Prostate gland (tissue), 2 donors: ENCODE data around the gene ADPRHL1. TPM values are rescaled to one million over a fixed set of nuclear protein-coding genes. Genes with fewer than 3 reads are reported as not detected.

ENCODE experiments used
- DNase-seq: peaks from one replicate; pipeline ENCODE4 v3.0.0-alpha.2; 2019; ENCODE audit warnings: low spot score
- H3K27ac ChIP-seq, 2 donors: fragments of 200-600 bp; sonication (generic); 2 replicates each; pipeline ENCODE4 v1.5.1; 2017 to 2019
- H3K27me3 ChIP-seq: fragments of 200-600 bp; sonication (generic); replicated peaks from 2 replicates; pipeline ENCODE4 v1.5.1; 2019; ENCODE audit not compliant: insufficient read depth
- H3K36me3 ChIP-seq, 2 donors: fragments of 200-600 bp; sonication (generic); 1 replicate in 1 of 2; 2 replicates in 1 of 2; pipeline versions ENCODE4 v1.5.1 to v1.8.1; 2017 to 2019
- H3K4me1 ChIP-seq: fragments of 200-600 bp; sonication (generic); replicated peaks from 2 replicates; pipeline ENCODE4 v1.5.1; 2019
- H3K4me3 ChIP-seq, 2 donors: fragments of 200-600 bp; sonication (generic); 2 replicates each; pipeline ENCODE4 v1.5.1; 2017 to 2019
- H3K9me3 ChIP-seq: fragments of 200-600 bp; sonication (generic); 2 replicates; pipeline ENCODE4 v1.5.1; 2017
- POLR2A ChIP-seq: fragments of 450-650 bp; IDR thresholded peaks from one replicate; pipeline ENCODE4 v1.6.1; 2016; ENCODE audit warnings: antibody characterized with exemption, mild to moderate bottlenecking
- POLR2AphosphoS5 ChIP-seq: sonication (generic); formaldehyde crosslinking; IDR thresholded peaks from one replicate; pipeline ENCODE4 v1.6.1; 2017; ENCODE audit warnings: antibody characterized with exemption
- WGBS: methylation state at CpG from one replicate; pipeline ENCODE4 v1.1.5; 2018; 5-methylcytosine and 5-hydroxymethylcytosine counted together
- intact Hi-C: fragments of 100-400 bp; cut with DNase I; formaldehyde crosslinking; loops from one replicate; pipeline ENCODE4 v1.14.2; 2022
- total RNA-seq, 2 donors: library from RNA; depleted of rRNA; stranded (reverse); fragments of >200 nt; gene quantifications; one replicate each; pipeline ENCODE4 v1.1.0, GENCODE V29; 2016
- TF ChIP-seq, protein P1 (sequence below), 4 experiments: fragments of 200-600 bp in 2 of 4; fragments of 450-650 bp in 2 of 4; sonication (generic) in 2 of 4; IDR thresholded peaks; 1 replicate in 3 of 4; 2 replicates in 1 of 4; pipeline ENCODE4 v1.5.1; 2016 to 2019; ENCODE audit warnings: antibody characterized with exemption in 4 of 4, mild to moderate bottlenecking in 2 of 4, moderate library complexity in 2 of 4

The ADPRHL1 gene
- total RNA-seq, 2 donors from 2014 or later, result 3.7 to 3.9 TPM

DNA sequence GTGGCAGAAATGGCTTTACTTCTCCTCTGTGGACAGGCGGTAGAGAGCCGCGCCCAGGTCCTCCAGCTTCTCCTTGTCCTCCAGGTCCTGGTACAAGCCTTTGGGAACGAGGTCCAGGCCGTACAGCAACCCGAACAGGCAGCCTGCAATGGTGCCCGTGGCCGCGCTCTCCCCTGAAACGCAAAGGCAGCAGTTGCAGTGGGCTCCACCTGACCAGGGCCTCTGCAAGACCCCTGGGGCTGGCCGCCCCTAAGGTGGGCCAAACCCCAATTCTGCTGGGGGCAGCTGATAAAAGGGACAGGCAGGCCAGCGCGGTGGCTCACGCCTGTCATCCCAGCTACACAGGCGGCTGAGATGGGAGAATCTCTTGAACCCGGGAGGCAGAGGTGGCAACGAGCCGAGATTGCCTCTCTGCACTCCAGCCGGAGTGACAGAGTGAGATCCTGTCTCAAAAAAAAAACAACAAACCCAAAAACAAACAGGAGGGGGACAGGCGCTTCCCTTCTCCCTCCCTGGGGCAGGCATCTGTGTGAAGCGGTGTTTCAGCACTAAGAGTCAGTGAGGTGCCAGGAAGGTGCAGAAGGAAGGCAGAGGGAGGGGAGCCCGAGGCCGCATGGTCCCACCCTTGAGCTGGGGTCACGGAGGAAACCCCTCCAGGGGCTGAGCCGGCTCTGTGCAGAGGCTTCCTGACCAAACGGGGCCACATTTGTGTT lies 30.3 kb downstream of the ADPRHL1 start:
- Histone ChIP-seq H3K4me3 (no peak overlapping the region), H3K27ac (no peak overlapping the region), H3K36me3 (no peaks in the 10 kb centered on the region), H3K9me3 (no peaks in the 10 kb centered on the region), H3K4me1 (no peaks in the 10 kb centered on the region), H3K27me3 (peaks cover 2% of the 10 kb centered on the region)
- TF ChIP-seq POLR2A (no peak), POLR2AphosphoS5 (no peak)
- TF ChIP-seq, protein P1, sequence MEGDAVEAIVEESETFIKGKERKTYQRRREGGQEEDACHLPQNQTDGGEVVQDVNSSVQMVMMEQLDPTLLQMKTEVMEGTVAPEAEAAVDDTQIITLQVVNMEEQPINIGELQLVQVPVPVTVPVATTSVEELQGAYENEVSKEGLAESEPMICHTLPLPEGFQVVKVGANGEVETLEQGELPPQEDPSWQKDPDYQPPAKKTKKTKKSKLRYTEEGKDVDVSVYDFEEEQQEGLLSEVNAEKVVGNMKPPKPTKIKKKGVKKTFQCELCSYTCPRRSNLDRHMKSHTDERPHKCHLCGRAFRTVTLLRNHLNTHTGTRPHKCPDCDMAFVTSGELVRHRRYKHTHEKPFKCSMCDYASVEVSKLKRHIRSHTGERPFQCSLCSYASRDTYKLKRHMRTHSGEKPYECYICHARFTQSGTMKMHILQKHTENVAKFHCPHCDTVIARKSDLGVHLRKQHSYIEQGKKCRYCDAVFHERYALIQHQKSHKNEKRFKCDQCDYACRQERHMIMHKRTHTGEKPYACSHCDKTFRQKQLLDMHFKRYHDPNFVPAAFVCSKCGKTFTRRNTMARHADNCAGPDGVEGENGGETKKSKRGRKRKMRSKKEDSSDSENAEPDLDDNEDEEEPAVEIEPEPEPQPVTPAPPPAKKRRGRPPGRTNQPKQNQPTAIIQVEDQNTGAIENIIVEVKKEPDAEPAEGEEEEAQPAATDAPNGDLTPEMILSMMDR (IDR thresholded peaks at IDR 0.05), result no peak
- no peak for DNase-seq
- WGBS, result 82% methylated on average over 26 of the region's 26 CpGs
- intact Hi-C loops, result no loop called here

DNA sequence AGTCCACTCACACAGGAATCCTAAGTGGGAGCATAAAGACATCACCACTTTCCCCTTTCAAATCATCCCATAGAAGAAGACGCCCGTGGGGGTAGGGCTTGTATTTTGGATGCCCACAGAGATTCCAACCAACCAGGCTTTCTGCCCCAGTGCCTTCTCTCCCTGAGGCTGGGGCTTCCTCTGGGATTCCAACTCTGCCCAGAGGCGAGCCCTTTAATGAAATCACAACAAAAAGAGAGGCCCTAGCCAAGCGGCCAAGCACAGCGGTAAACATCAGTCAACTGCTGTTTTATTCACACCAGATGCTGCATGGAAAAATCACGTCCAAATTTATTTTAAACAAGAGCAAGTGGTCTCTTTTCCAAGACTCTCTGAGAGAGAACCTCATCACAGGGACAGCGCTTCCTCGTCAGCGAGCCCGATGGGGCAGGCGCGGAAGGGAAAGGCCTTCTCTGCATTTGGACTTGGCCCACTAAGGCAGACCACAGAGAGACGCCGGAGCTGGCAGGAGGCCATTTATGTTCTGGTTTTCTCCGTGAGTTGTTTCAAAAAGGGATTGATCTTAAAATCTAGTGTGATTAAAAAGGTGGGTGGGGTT lies 31.5 kb downstream of the ADPRHL1 start:
- DNase-seq, result no peak

DNA sequence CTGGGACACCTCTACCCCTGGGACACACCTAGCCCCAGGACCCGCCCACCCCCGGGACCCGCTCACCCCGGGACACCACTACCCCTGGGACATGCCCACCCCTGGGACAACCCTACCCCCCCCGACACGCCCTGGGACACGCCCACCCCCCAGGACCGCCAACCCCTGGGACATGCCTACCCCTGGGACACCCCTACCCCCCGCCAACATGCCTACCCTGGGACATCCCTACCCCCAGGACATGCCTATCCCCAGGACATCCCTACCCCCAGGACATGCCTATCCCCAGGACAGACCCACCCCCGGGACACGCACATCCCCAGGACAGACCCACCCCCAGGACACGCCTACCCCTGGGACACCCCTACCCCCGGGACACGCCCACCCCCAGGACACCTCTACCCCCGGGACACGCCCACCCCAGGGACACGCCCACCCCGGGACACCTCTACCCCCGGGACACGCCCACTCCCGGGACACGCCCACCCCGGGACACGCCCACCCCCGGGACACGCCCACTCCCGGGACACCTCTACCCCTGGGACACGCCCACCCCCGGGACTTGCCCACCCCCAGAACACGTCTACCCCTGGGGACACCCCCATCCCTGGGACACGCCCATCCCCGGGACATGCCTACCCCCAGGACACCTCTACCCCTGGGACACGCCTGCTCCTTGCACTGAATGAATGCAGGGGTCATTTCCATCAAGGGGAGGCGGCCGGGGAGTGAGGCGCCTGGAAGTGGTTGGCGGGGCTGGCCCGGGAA lies 32.3 kb downstream of the ADPRHL1 start:
- 79% methylated on average over 30 of the region's 38 CpGs for WGBS
- Histone ChIP-seq H3K27me3 (peaks cover 2% of the 10 kb centered on the region), H3K9me3 (no peaks in the 10 kb centered on the region), H3K4me3 (no peak overlapping the region), H3K27ac (peak overlapping the region in 1 of 2 donors; percentile 29), H3K36me3 (no peaks in the 10 kb centered on the region), H3K4me1 (no peaks in the 10 kb centered on the region)
- TF ChIP-seq, protein P1 (IDR thresholded peaks at IDR 0.05), result no peak
- TF ChIP-seq POLR2AphosphoS5 (no peak), POLR2A (no peak)
- intact Hi-C loops, result no loop called here
- no peak for DNase-seq

More for the DNA sequence above, 31.5 kb downstream of the ADPRHL1 start:
- intact Hi-C loops, result no loop called here
- 52% methylated on average over 15 of the region's 15 CpGs for WGBS
- TF ChIP-seq POLR2AphosphoS5 (no peak), POLR2A (no peak)
- H3K4me3 ChIP-seq, result no peak overlapping the region
- no peaks in the 10 kb centered on the region for H3K9me3 ChIP-seq
- H3K27me3 ChIP-seq, result peaks cover 2% of the 10 kb centered on the region
- no peaks in the 10 kb centered on the region for H3K36me3 ChIP-seq
- no peaks in the 10 kb centered on the region for H3K4me1 ChIP-seq
- H3K27ac ChIP-seq, result peak overlapping the region in 1 of 2 donors; percentile 29

DNA sequence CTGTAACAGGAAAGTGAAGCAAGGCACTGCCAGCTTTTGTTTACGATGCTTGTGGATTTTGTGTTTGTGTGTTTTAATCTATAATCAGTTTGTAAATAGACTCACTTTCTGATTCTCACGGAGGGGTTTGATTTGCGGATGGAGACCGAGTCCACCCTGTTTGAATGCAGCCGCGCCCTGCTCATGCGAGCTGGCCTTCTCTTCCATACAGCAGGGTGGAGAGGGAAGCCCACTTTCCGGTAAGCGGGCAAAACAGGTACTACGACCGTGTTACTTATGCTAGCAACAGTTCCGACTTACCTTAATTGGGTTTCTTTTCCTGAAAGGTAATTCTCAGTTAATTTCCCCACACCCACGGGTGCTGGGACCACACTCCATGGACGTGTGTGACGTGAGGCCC lies 33.1 kb downstream of the ADPRHL1 start:
- TF ChIP-seq POLR2A (no peak), POLR2AphosphoS5 (no peak)
- TF ChIP-seq, protein P1 (IDR thresholded peaks at IDR 0.05), result no peak
- H3K27me3 ChIP-seq, result peaks cover 2% of the 10 kb centered on the region
- no peaks in the 10 kb centered on the region for H3K36me3 ChIP-seq
- no peak for DNase-seq
- 71% methylated on average over 15 of the region's 15 CpGs for WGBS
- no peaks in the 10 kb centered on the region for H3K4me1 ChIP-seq
- no peak overlapping the region for H3K4me3 ChIP-seq
- H3K9me3 ChIP-seq, result no peaks in the 10 kb centered on the region
- intact Hi-C loops, result no loop called here
- no peak overlapping the region for H3K27ac ChIP-seq

DNA sequence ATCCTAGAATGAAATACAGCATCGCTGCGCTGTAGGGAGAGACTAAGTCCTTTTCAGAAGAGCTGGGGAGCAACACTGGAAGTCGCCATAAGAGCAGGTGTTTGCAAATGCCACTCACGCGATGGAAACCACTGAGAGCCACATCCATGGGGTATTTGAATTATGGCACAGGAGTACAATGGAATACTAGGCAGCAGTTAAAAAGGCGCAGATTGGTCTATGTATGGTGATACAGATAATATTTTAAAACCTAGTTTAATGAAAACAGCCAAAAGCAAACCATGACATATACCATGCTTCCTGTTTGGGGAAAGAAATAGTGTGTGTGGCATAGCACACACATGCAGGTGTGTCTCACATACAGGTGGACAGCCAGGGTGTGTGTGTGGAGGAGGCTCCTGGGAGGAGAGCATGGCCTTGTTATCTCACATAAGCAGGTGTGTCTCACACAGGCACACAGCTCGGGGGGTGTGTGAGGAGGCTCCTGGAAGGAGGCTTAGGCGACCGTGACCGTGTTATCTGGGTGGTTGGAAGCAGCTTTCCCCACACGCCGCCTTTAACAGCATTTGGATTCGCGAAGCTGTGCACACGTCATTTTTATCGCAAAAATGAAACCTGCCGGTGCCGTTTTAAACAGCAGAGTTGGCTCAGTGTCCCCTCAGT lies 33.6 kb downstream of the ADPRHL1 start:
- Histone ChIP-seq H3K4me1 (no peaks in the 10 kb centered on the region), H3K4me3 (no peak overlapping the region), H3K9me3 (no peaks in the 10 kb centered on the region), H3K27me3 (peaks cover 2% of the 10 kb centered on the region), H3K36me3 (no peaks in the 10 kb centered on the region), H3K27ac (no peak overlapping the region)
- intact Hi-C loops, result no loop called here
- no peak for DNase-seq
- TF ChIP-seq, protein P1 (IDR thresholded peaks at IDR 0.05), result no peak
- TF ChIP-seq POLR2A, result no peak
- TF ChIP-seq POLR2AphosphoS5, result no peak
- 84% methylated on average over 18 of the region's 18 CpGs for WGBS
